Neural crest cell (in vitro differentiated cells): ENCODE measurements around the gene NELFB. TPM values are rescaled to one million over a fixed set of nuclear protein-coding genes. Genes with fewer than 3 reads are reported as not detected.

ENCODE experiments used
- DNase-seq: peaks from one replicate; pipeline ENCODE4 v3.0.0; 2021; ENCODE audit warnings: low read depth, mixed read lengths, low spot score
- H3K27ac Mint-ChIP-seq: one replicate; pipeline ENCODE4 v1.8.0; 2021; ENCODE audit warnings: mild to moderate bottlenecking, mixed read lengths; ENCODE audit not compliant: unreplicated experiment
- H3K27me3 Mint-ChIP-seq: 2 replicates; pipeline ENCODE4 v1.8.0; 2021; ENCODE audit warnings: low read depth, mild to moderate bottlenecking, mixed read lengths
- H3K36me3 Mint-ChIP-seq: 2 replicates; pipeline ENCODE4 v1.8.0; 2021; ENCODE audit warnings: low read depth, mild to moderate bottlenecking, mixed read lengths
- H3K4me1 Mint-ChIP-seq: 2 replicates; pipeline ENCODE4 v1.8.0; 2021; ENCODE audit warnings: mixed read lengths
- H3K4me3 Mint-ChIP-seq: one replicate; pipeline ENCODE4 v1.8.0; 2021; ENCODE audit warnings: mild to moderate bottlenecking, mixed read lengths
- H3K9me3 Mint-ChIP-seq: 2 replicates; pipeline ENCODE4 v1.8.0; 2021; ENCODE audit warnings: mixed read lengths
- total RNA-seq: library from RNA; stranded (reverse); gene quantifications from 2 replicates; pipeline ENCODE4 v1.2.1, GENCODE V29; 2021
- TF ChIP-seq, protein P1 (sequence below): fragments of 200-600 bp; sonication (generic); conservative IDR thresholded peaks from 2 replicates; pipeline ENCODE4 v1.5.0; 2021; ENCODE audit warnings: antibody characterized with exemption, mild to moderate bottlenecking

NELFB gene
- total RNA-seq, 1 donor from 2014 or later, result 79.0 TPM

DNA sequence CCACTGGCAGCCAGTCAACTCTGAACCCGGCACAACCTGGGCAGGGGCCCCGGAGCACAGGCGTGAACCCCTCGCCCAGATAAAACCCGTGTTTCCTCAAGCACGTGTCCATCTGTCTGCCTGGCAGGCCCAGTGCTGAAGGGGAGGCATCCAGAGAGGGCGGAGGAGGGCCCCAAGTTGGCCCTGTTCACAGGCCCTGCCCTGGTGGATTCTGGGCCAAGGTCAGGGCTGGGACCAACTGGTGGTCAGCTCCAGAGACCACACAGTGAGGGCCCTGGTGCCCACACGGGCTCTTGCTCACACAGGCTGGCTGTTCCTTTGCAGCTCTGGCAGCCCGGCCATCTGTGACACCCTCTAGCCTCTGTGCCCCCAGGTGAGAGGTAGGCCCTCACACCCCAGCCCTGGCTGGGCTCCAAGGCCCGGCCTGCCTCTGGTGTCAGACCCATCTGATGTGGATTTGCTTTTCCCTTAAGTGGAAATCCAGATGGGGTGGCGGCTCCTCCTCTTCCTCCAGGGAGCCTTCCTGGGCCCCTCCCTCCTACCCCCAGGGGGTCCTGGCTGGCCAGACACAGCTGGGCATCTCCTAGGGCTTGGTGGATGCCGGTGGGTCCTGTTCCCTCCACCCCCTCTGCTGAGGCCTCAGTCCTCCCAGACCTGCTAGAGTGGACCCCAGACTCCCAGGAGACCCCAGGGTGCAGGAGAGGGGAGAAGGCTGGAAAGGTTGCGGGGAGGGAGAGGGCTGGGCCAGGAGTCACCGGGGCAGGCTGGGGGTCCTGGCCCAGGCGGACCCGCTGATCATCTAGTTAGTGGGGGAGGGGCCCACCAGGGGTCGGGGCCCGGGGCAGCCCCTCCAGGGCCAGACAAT lies 4.6 kb upstream of the NELFB start:
- Mint-ChIP-seq H3K27me3 (peaks cover 3% of the 10 kb centered on the region), H3K4me3 (peak overlapping the region; percentile 59), H3K36me3 (peaks cover 2% of the 10 kb centered on the region), H3K27ac (no peak overlapping the region), H3K9me3 (no peaks in the 10 kb centered on the region), H3K4me1 (peaks cover 13% of the 10 kb centered on the region)
- TF ChIP-seq, protein P1, sequence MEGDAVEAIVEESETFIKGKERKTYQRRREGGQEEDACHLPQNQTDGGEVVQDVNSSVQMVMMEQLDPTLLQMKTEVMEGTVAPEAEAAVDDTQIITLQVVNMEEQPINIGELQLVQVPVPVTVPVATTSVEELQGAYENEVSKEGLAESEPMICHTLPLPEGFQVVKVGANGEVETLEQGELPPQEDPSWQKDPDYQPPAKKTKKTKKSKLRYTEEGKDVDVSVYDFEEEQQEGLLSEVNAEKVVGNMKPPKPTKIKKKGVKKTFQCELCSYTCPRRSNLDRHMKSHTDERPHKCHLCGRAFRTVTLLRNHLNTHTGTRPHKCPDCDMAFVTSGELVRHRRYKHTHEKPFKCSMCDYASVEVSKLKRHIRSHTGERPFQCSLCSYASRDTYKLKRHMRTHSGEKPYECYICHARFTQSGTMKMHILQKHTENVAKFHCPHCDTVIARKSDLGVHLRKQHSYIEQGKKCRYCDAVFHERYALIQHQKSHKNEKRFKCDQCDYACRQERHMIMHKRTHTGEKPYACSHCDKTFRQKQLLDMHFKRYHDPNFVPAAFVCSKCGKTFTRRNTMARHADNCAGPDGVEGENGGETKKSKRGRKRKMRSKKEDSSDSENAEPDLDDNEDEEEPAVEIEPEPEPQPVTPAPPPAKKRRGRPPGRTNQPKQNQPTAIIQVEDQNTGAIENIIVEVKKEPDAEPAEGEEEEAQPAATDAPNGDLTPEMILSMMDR, result no peak
- DNase-seq, result no peak

DNA sequence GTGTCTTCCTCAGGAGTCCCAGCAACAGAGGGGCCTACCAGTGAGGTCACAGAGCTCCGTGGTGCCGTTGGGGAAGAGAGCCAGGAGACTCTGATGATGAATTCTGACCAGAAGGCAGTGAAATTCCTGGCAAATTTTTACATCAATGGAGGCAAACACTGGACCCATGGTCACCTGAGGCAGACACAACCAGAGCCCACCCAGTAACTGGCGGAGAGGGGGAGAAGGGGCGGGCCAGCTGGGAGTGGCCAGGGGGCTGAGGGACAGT lies 4.0 kb upstream of the NELFB start, which contains the start of gene STPG3:
Gene STPG3 (plus strand): TSS at position 93 of the 268 bp plus-strand sequence. CDS start 1 bp downstream, at position 94.
- Mint-ChIP-seq H3K27me3 (peaks cover 3% of the 10 kb centered on the region), H3K4me3 (peak within 1 kb of the TSS; percentile 59), H3K36me3 (peaks cover 2% of the 10 kb centered on the region), H3K27ac (peak within 1 kb of the TSS; percentile 82), H3K4me1 (peaks cover 13% of the 10 kb centered on the region), H3K9me3 (no peaks in the 10 kb centered on the region)
- DNase-seq, result no peak
- TF ChIP-seq, protein P1, result no peak

DNA sequence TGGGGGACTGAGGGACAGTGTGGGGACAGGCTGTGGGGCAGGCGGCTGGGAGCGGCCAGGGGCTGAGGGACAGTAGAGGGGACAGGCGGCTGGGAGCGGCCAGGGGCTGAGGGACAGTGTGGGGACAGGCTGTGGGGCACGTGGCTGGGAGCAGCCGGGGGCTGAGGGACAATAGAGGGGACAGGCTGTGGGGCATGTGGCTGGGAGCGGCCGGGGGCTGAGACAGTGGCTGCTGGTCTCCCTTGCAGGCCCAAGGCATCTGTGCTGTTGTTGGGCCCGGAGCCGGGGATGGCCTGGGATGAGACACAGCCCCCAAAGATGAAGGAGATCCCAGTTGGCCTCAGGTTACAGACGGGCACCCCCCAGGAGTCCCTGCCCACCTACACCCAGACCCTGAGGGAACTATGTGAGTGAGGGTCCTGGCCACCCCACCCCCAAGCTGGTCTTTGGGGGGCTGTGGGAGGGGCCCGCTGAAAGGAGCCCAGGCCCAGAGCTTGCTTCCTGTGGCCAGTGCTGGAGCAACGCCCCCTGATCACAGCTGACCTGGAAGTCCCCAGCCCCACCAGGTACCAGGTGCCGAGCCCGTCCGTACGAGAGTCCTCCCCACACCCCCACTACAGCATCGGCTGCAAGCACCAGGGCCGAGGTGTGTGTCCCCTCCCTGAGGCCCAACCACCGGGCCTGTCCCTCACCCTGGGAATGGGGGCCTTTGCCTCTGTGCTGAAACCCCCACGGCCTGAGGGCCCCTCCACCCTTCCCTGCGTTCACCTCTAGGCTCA lies 3.4 kb upstream of the NELFB start:
- no peak for DNase-seq
- TF ChIP-seq, protein P1, result no peak
- peak overlapping the region; percentile 38 for H3K4me3 Mint-ChIP-seq
- no peaks in the 10 kb centered on the region for H3K9me3 Mint-ChIP-seq
- peaks cover 3% of the 10 kb centered on the region for H3K27me3 Mint-ChIP-seq
- H3K4me1 Mint-ChIP-seq, result peaks cover 13% of the 10 kb centered on the region
- peak overlapping the region; percentile 27 for H3K27ac Mint-ChIP-seq
- H3K36me3 Mint-ChIP-seq, result peaks cover 2% of the 10 kb centered on the region

DNA sequence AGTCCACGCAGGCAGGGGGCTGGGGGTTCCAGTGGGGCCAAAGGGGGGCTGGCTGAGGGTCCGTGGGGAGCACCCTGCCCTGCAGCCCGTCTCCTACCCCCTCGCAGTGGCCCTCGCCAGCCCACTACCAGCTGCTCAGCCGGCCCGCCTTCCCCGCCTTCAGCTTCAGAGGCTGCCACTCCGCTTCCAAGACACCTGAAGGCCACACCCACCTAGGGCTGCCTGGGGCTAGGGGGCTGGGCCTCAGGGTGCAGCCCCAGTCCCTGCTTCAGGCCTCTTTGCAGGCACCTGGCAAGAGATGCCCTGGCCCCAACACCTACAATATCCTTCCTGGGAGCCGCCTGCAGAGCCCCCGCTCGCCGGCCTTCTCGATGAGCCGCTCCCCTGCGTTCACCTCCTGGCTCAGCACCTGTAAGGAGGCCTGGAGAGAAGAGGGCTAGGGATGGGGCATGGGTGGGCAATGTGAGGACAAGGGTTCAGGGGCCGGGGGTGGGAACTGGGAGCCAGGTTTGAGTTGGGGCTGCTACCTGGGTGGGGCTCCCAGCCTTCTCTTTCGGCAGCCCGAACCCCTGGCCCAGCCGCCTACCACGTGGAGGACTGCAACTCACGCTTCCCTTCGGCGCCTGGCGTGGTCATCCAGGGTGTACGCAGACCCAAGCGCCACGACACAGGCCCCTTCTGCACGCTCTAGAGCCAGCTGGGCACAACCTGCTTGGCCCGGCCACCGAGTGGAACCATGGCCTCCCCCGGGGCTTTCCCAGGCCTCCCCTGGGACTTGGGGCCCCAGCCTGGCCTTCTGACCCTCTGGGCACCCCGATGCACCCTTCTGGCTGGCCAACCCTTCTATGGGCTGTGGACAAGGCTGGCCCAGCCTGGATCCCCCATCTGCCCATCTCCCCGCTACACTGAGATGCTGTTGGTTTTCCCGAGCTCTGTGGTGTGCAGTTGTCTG lies 2.3 kb upstream of the NELFB start:
- Mint-ChIP-seq H3K36me3 (peaks cover 2% of the 10 kb centered on the region), H3K9me3 (no peaks in the 10 kb centered on the region), H3K4me3 (peak overlapping the region; percentile 97), H3K4me1 (peaks cover 13% of the 10 kb centered on the region), H3K27ac (no peak overlapping the region), H3K27me3 (peaks cover 3% of the 10 kb centered on the region)
- DNase-seq, result no peak
- TF ChIP-seq, protein P1, result no peak
